Endothelial cell of umbilical vein (primary cell): Measurements from ENCODE around the gene TMEM144. TPM values are rescaled to one million over a fixed set of nuclear protein-coding genes. Genes with fewer than 3 reads are reported as not detected.

ENCODE experiments used
- BruUV-seq: library from RNA; stranded (reverse); fragments of 400-500 nt; replicated peaks from 2 replicates; lab custom pipeline; 2021; lab: Mats Ljungman, UMichigan
- CTCF ChIA-PET: fragments of 300-600, 350-600 bp; sonication (Branson Sonifier 250); formaldehyde crosslinking; loops from one replicate; lab custom pipeline; 2021; ENCODE audit warnings: antibody characterized with exemption, inconsistent platforms; lab: Charles Lee
- POLR2A ChIA-PET: fragments of 300-600, 350-600 bp; sonication (Branson Sonifier 250); formaldehyde crosslinking; loops from one replicate; lab custom pipeline; 2021; ENCODE audit warnings: antibody characterized with exemption, inconsistent platforms; lab: Charles Lee
- DNase-seq: peaks from one replicate; pipeline ENCODE4 v3.0.0-alpha.2; 2011; ENCODE audit warnings: low read depth, low spot score
- FAIRE-seq: peaks from 2 replicates; lab custom pipeline; 2011; peaks lifted over from hg19 to GRCh38; lab: Jason Lieb, UNC
- H2AFZ ChIP-seq: 2 replicates; pipeline ENCODE4 v1.6.0; 2012; ENCODE audit warnings: low read depth, low read length, control low read depth, inconsistent platforms
- H3K27ac ChIP-seq: 2 replicates; pipeline ENCODE4 v1.5.1; 2011; ENCODE audit warnings: low read depth, mild to moderate bottlenecking, control low read depth, low read length, moderate library complexity; ENCODE audit not compliant: insufficient read depth
- H3K27me3 ChIP-seq, 2 experiments: 2 replicates each; pipeline versions ENCODE4 v1.6.0 to v1.6.1; 2011; ENCODE audit warnings: low read length in 2 of 2, mixed read lengths in 1 of 2; ENCODE audit not compliant: control insufficient read depth in 2 of 2, insufficient read depth in 2 of 2
- H3K36me3 ChIP-seq, 2 experiments: 2 replicates in 1 of 2; 3 replicates in 1 of 2; pipeline ENCODE4 v1.5.1; 2011; ENCODE audit warnings: low read length in 2 of 2, mild to moderate bottlenecking in 1 of 2, moderate library complexity in 1 of 2; ENCODE audit not compliant: control insufficient read depth in 2 of 2, insufficient read depth in 2 of 2; ENCODE audit errors: extremely low read depth in 1 of 2
- H3K4me1 ChIP-seq: 3 replicates; pipeline ENCODE4 v1.5.1; 2011; ENCODE audit warnings: mild to moderate bottlenecking, low read length; ENCODE audit not compliant: control insufficient read depth, insufficient read depth; ENCODE audit errors: extremely low read depth
- H3K4me2 ChIP-seq: 2 replicates; pipeline ENCODE4 v1.6.1; 2011; ENCODE audit warnings: low read length, control low read depth, mixed read lengths; ENCODE audit not compliant: insufficient read depth
- H3K4me3 ChIP-seq, 3 experiments: fragments of 200-600 bp in 1 of 3; sonication (generic), shearing (Covaris generic) in 1 of 3; replicated peaks in 1 of 3; 2 replicates each; pipeline ENCODE4 v1.5.1; 2011 to 2016; ENCODE audit warnings: control low read depth in 3 of 3, low read length in 3 of 3, mild to moderate bottlenecking in 2 of 3, inconsistent platforms in 1 of 3, low read depth in 1 of 3, moderate library complexity in 1 of 3; ENCODE audit not compliant: insufficient read depth in 1 of 3
- H3K79me2 ChIP-seq: 2 replicates; pipeline ENCODE4 v1.6.0; 2012; ENCODE audit warnings: low read length, inconsistent platforms; ENCODE audit not compliant: control insufficient read depth, insufficient read depth
- H3K9ac ChIP-seq: replicated peaks from 2 replicates; pipeline ENCODE3; 2011; ENCODE audit warnings: low read length, control low read depth; ENCODE audit not compliant: insufficient read depth; ENCODE audit errors: extremely low read depth
- H3K9me1 ChIP-seq: replicated peaks from 3 replicates; pipeline ENCODE4 v1.6.0; 2011; ENCODE audit warnings: mild to moderate bottlenecking, low read length; ENCODE audit not compliant: control insufficient read depth, insufficient read depth; ENCODE audit errors: extremely low read depth
- H3K9me3 ChIP-seq: replicated peaks from 2 replicates; pipeline ENCODE4 v1.5.1; 2012; ENCODE audit warnings: low read length, inconsistent platforms; ENCODE audit not compliant: control insufficient read depth, insufficient read depth
- H4K20me1 ChIP-seq: replicated peaks from 2 replicates; pipeline ENCODE3; 2011; ENCODE audit warnings: mild to moderate bottlenecking, low read length; ENCODE audit not compliant: control insufficient read depth, insufficient read depth; ENCODE audit errors: extremely low read depth
- EZH2 ChIP-seq: IDR thresholded peaks from 2 replicates; pipeline ENCODE4 v1.6.1; 2012; ENCODE audit warnings: borderline replicate concordance, low read depth, mild to moderate bottlenecking, moderate library complexity, low read length, inconsistent platforms; ENCODE audit not compliant: severe bottlenecking
- FOS ChIP-seq: IDR thresholded peaks from 2 replicates; pipeline ENCODE4 v1.6.1; 2011; ENCODE audit warnings: mild to moderate bottlenecking, low read length, moderate library complexity, borderline replicate concordance; ENCODE audit not compliant: insufficient read depth
- GATA2 ChIP-seq: IDR thresholded peaks from 2 replicates; pipeline ENCODE4 v1.7.0; 2011; ENCODE audit warnings: low read depth, mild to moderate bottlenecking, moderate library complexity, mixed read lengths, low read length; ENCODE audit not compliant: insufficient read length, insufficient read depth
- JUN ChIP-seq: IDR thresholded peaks from 2 replicates; pipeline ENCODE4 v1.6.1; 2011; ENCODE audit warnings: borderline replicate concordance, low read depth; ENCODE audit not compliant: insufficient read length, insufficient read depth
- MYC ChIP-seq: IDR thresholded peaks from one replicate; pipeline ENCODE4 v1.6.1; 2011; ENCODE audit warnings: mild to moderate bottlenecking, low read depth, low read length
- dilution Hi-C: fragments of 300-500 bp; cut with MboI; formaldehyde crosslinking; loops from one replicate; pipeline ENCODE4 v1.15.0; 2019; ENCODE audit warnings: low sequenced_read_pairs; ENCODE audit not compliant: extremely low pct_ligation_motif_present
- intact Hi-C: fragments of 100-400 bp; cut with micrococcal nuclease; formaldehyde crosslinking; loops from one replicate; pipeline ENCODE4 v1.10.0; 2022
- polyA plus RNA-seq, 4 experiments: library from polyadenylated mRNA; depleted of rRNA in 3 of 4; stranded (reverse) in 3 of 4; unstranded in 1 of 4; fragments of >200 nt; gene quantifications; 2 replicates each; pipeline versions ENCODE4 v1.2.1 to v1.2.3, GENCODE V29; 2011 to 2012; ENCODE audit warnings: missing spikeins in 1 of 4
- total RNA-seq: library from RNA; stranded (reverse); gene quantifications from 2 replicates; pipeline ENCODE4 v1.2.3, GENCODE V29; 2021
- TF ChIP-seq, protein P1 (sequence below): IDR thresholded peaks from 2 replicates; pipeline ENCODE4 v1.6.1; 2011; ENCODE audit not compliant: insufficient read depth, insufficient read length

Gene TMEM144
- total and polyA plus RNA-seq, 2 donors (not counting 3 experiments of a cell fraction or from before 2014, with no cell fraction given): 10.5 to 23.0 TPM

DNA sequence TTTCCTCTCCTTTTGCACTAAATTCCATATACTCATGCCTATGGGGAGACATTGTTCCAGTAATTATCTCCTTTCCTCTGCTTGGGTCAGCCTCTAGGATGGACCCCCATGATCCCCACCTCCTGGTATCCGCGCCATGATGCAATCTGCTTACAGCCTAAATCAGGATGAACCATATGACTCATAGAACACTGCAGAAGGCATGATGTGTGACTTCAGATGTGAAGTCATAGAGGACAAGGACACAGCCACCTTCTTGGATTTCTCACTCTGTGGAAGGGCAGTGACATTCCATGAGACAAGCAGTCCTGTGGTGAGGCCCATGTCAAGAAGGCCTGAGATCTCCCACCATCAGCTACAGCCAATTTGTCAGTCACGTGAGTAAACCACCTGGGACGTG, 9.0 kb upstream of the TMEM144 start:
- FAIRE-seq: no peak
- Histone ChIP-seq H3K27ac (no peak overlapping the region), H3K79me2 (no peaks in the 10 kb centered on the region), H3K4me2 (no peak overlapping the region), H3K9me3 (no peaks in the 10 kb centered on the region), H3K36me3 (peaks cover 4 to 5% of the 10 kb centered on the region in 2 experiments), H4K20me1 (no peaks in the 10 kb centered on the region), H3K9ac (no peak overlapping the region), H3K9me1 (no peaks in the 10 kb centered on the region), H3K4me3 (no peak overlapping the region), H3K4me1 (no peaks in the 10 kb centered on the region), H3K27me3 (no peaks in the 10 kb centered on the region), H2AFZ (no peak overlapping the region)
- ChIA-PET CTCF (no interaction called here), POLR2A (no interaction called here)
- intact Hi-C loops: no loop called here
- dilution Hi-C loops: no loop called here
- no peak for DNase-seq
- TF ChIP-seq JUN: peak; percentile 7
- TF ChIP-seq EZH2: no peak
- BruUV-seq: no TSS peak

DNA sequence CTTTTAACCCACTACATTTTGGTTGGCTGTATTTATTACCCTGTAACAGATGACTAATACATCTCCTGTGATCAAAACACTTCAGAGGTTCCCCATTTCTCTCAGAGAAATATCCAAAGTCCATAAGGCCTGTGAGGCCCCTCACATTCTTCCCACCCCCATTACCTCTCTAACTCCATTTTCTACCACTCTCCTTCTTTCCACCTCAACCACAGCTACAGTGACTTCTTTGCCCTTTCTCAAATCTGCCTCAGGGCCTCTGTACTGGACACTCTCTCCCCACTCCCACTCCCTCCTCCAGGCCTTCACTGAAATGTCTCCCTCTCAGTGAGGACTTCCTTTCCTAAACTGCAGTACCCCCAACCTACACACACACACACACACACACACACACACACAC, 8.4 kb upstream of the TMEM144 start:
- H3K36me3 ChIP-seq: peaks cover 4 to 5% of the 10 kb centered on the region in 2 experiments
- DNase-seq (no peak), FAIRE-seq (no peak)
- intact Hi-C loops (no loop called here), dilution Hi-C loops (no loop called here)
- no peaks in the 10 kb centered on the region for H3K79me2 ChIP-seq
- no peak overlapping the region for H3K9ac ChIP-seq
- BruUV-seq: no TSS peak
- no peaks in the 10 kb centered on the region for H3K4me1 ChIP-seq
- H2AFZ ChIP-seq: no peak overlapping the region
- no peaks in the 10 kb centered on the region for H3K27me3 ChIP-seq
- no peak for TF ChIP-seq JUN
- TF ChIP-seq FOS: no peak
- TF ChIP-seq GATA2: no peak
- no peak for TF ChIP-seq MYC
- TF ChIP-seq, protein P1, sequence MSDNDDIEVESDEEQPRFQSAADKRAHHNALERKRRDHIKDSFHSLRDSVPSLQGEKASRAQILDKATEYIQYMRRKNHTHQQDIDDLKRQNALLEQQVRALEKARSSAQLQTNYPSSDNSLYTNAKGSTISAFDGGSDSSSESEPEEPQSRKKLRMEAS: no peak
- TF ChIP-seq EZH2: no peak
- H3K4me3 ChIP-seq: no peak overlapping the region
- no peak overlapping the region for H3K4me2 ChIP-seq
- POLR2A ChIA-PET: no interaction called here
- no peak overlapping the region for H3K27ac ChIP-seq
- CTCF ChIA-PET: interaction anchor here (1.1 to 1.2 kb wide), 2 partner anchors 9 to 18 kb away, joined by 3 to 5 read pairs; no protein-coding TSS in a partner anchor
- H3K9me1 ChIP-seq: no peaks in the 10 kb centered on the region
- H4K20me1 ChIP-seq: no peaks in the 10 kb centered on the region
- H3K9me3 ChIP-seq: no peaks in the 10 kb centered on the region
